Smooth muscle cell (in vitro differentiated cells): ENCODE data around the gene OR51E2. TPM values are rescaled to one million over a fixed set of nuclear protein-coding genes. Genes with fewer than 3 reads are reported as not detected.

Source experiments
- DNase-seq: peaks from one replicate; lab custom pipeline; 2025; ENCODE audit not compliant: unreplicated experiment; lab: John Stamatoyannopoulos, UW
- H2AFZ ChIP-seq: fragments of 200-600 bp; sonication (generic); 2 replicates; pipeline ENCODE4 v1.6.0; 2016; ENCODE audit warnings: antibody characterized with exemption, low read depth, mild to moderate bottlenecking
- H3F3A ChIP-seq: fragments of 200-600 bp; sonication (generic); 2 replicates; pipeline ENCODE4 v1.6.0; 2017; ENCODE audit warnings: antibody characterized with exemption, low read depth
- H3K27ac ChIP-seq: fragments of 200-600 bp; sonication (generic); 2 replicates; pipeline ENCODE4 v1.5.1; 2016; ENCODE audit warnings: low read depth, mild to moderate bottlenecking
- H3K27me3 ChIP-seq: fragments of 200-600 bp; sonication (generic); 2 replicates; pipeline ENCODE4 v1.6.1; 2016; ENCODE audit warnings: low read depth, mild to moderate bottlenecking
- H3K36me3 ChIP-seq: fragments of 200-600 bp; sonication (generic); 2 replicates; pipeline ENCODE4 v1.5.1; 2016; ENCODE audit warnings: low read depth
- H3K4me1 ChIP-seq: fragments of 200-600 bp; sonication (generic); 2 replicates; pipeline ENCODE4 v1.5.1; 2016; ENCODE audit warnings: low read depth
- H3K4me2 ChIP-seq: fragments of 200-600 bp; sonication (generic); 2 replicates; pipeline ENCODE4 v1.6.0; 2016; ENCODE audit warnings: mild to moderate bottlenecking
- H3K4me3 ChIP-seq: fragments of 200-600 bp; sonication (generic); 2 replicates; pipeline ENCODE4 v1.5.1; 2016; ENCODE audit warnings: mild to moderate bottlenecking
- H3K79me2 ChIP-seq: fragments of 200-600 bp; sonication (generic); 2 replicates; pipeline ENCODE4 v1.6.0; 2016; ENCODE audit warnings: low read depth, mild to moderate bottlenecking
- H3K9ac ChIP-seq: fragments of 200-600 bp; sonication (generic); 2 replicates; pipeline ENCODE4 v1.6.0; 2016; ENCODE audit warnings: low read depth
- H3K9me3 ChIP-seq: fragments of 200-600 bp; sonication (generic); replicated peaks from 2 replicates; pipeline ENCODE4 v1.5.1; 2016; ENCODE audit warnings: low read depth
- H4K20me1 ChIP-seq: fragments of 200-600 bp; sonication (generic); 2 replicates; pipeline ENCODE4 v1.6.0; 2016; ENCODE audit warnings: low read depth
- CTCF ChIP-seq: fragments of 200-600 bp; sonication (generic); IDR thresholded peaks from 2 replicates; pipeline ENCODE4 v1.5.1; 2017; ENCODE audit warnings: borderline replicate concordance, mild to moderate bottlenecking, antibody characterized with exemption; ENCODE audit not compliant: insufficient read depth, poor library complexity, severe bottlenecking
- WGBS: methylation state at CpG from one replicate; pipeline ENCODE4 v1.1.7; 2016; ENCODE audit warnings: low lambda C conversion rate; 5-methylcytosine and 5-hydroxymethylcytosine counted together
- polyA plus RNA-seq: library from polyadenylated mRNA; unstranded; fragments of >200 nt; fragmentation: Nextera tagmentation; extraction: Ambion mirVana; gene quantifications from 2 replicates; pipeline ENCODE4 v1.2.1, GENCODE V29; 2016
- total RNA-seq: library from RNA; depleted of rRNA; stranded (reverse); fragments of >200 nt; gene quantifications from 2 replicates; pipeline ENCODE4 v1.2.3, GENCODE V29; 2014

Gene OR51E2
- total and polyA plus RNA-seq, 2 experiments from 2014 or later, result not detected

- no peak overlapping the region for H3K27ac ChIP-seq
- no peak overlapping the region for H3K4me3 ChIP-seq
- no peak for TF ChIP-seq CTCF
- H3K27me3 ChIP-seq, result no peaks in the 10 kb centered on the region
- no peaks in the 10 kb centered on the region for H3K79me2 ChIP-seq
- H2AFZ ChIP-seq, result no peak overlapping the region
- no peaks in the 10 kb centered on the region for H3F3A ChIP-seq
- H4K20me1 ChIP-seq, result no peaks in the 10 kb centered on the region
- H3K9ac ChIP-seq, result no peak overlapping the region
- no peak overlapping the region for H3K4me2 ChIP-seq
- no peaks in the 10 kb centered on the region for H3K36me3 ChIP-seq
- WGBS, result 83% methylated on average over 5 of the region's 5 CpGs
- H3K9me3 ChIP-seq, result no peaks in the 10 kb centered on the region
- DNase-seq, result no peak
- H3K4me1 ChIP-seq, result no peaks in the 10 kb centered on the region
These were observed 16.6 kb upstream of the OR51E2 start for GRCh38 chr11:4714300-4714699.

GRCh38 chr11:4713241-4713640, 15.6 kb upstream of the OR51E2 start:
- Histone ChIP-seq H2AFZ (no peak overlapping the region), H3K36me3 (no peaks in the 10 kb centered on the region), H3K4me1 (no peaks in the 10 kb centered on the region), H4K20me1 (no peaks in the 10 kb centered on the region), H3K27ac (no peak overlapping the region), H3K4me3 (no peak overlapping the region), H3K27me3 (no peaks in the 10 kb centered on the region), H3F3A (no peaks in the 10 kb centered on the region), H3K79me2 (no peaks in the 10 kb centered on the region), H3K9me3 (no peaks in the 10 kb centered on the region), H3K9ac (no peak overlapping the region), H3K4me2 (no peak overlapping the region)
- WGBS, result 69% methylated on average over 1 of the region's 1 CpG
- no peak for TF ChIP-seq CTCF
- no peak for DNase-seq

GRCh38 chr11:4704790-4705334, 7.2 kb upstream of the OR51E2 start:
- no peaks in the 10 kb centered on the region for H4K20me1 ChIP-seq
- H3K4me1 ChIP-seq, result peaks cover 12% of the 10 kb centered on the region
- no peak for TF ChIP-seq CTCF
- no peaks in the 10 kb centered on the region for H3K36me3 ChIP-seq
- no peak overlapping the region for H3K9ac ChIP-seq
- H3K27me3 ChIP-seq, result no peaks in the 10 kb centered on the region
- H3K4me2 ChIP-seq, result no peak overlapping the region
- no peak for DNase-seq
- 49% methylated on average over 8 of the region's 8 CpGs for WGBS
- no peak overlapping the region for H3K27ac ChIP-seq
- no peaks in the 10 kb centered on the region for H3K79me2 ChIP-seq
- H3F3A ChIP-seq, result no peaks in the 10 kb centered on the region
- H2AFZ ChIP-seq, result peak overlapping the region; percentile 52
- no peak overlapping the region for H3K4me3 ChIP-seq
- no peaks in the 10 kb centered on the region for H3K9me3 ChIP-seq
